GM18498 (cell line): Measurements from ENCODE around the gene MAST3.

Experiments used
- ATAC-seq: cut with Tn5 transposase; IDR thresholded peaks from one replicate; pipeline ENCODE4 v1.9.1; 2021; ENCODE audit warnings: mild to moderate bottlenecking, moderate library complexity; ENCODE audit not compliant: unreplicated experiment

The MAST3 gene

DNA sequence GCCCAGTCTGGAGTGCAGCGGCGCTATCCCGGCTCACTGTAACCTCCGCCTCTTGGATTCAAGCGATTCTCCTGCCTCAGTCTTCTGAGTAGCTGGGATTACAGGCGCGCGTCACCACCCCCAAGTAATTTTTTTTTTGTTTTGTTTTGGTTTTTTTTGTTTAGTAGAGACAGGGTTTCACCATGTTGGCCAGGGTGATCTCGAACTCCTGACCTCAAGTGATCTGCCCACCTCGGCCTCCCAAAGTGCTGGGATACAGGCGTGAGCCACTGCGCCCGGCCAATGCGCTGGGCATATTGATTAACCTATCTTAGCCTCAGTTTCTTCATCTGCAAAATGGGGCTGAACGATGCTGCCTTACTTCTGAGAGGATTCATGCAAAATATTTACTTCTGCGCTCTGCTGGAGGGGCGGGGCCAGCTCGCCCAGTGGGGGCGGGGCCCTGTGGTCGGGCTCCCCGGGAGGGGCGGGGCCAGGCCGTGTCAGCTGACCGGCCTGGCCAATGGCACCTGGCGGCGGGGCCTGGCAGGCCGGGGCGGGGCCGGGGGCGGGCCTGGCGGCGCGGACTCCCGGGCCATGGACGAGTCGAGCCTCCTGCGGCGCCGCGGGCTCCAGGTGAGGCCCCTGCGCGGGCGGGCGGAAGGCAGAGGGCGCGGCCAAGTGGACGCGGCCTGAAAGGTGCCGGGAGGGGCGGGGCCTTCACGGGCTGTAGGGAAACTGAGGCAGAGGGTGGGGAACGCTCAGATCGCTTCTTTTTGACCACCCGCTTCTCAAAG is at the start of gene MAST3:
Gene MAST3, plus strand, starts transcription at position 562 of the 776 bp plus-strand sequence. Its CDS starts 15 bp downstream, at position 577.
- ATAC-seq: peak; percentile 57

DNA sequence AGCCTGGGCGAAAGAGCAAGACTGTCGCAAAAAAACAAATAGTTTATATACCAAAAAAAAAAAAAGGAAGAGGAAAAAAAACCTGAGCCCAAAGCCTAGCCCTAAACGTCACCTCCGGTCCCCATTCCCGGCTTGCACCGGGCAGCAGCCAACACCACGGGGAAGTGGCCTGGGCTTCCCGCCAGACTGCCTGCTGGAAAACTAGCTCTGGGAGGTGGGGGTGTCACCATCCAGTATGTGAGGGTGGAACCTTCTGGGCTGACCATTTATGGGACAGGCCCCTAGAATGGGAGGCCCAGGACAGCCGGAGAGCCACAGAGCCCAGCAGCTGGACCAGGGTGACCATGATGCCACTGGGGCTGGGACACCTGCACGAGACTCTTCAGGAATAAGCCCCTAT is 48.2 kb upstream of the MAST3 start:
- ATAC-seq: no peak

DNA sequence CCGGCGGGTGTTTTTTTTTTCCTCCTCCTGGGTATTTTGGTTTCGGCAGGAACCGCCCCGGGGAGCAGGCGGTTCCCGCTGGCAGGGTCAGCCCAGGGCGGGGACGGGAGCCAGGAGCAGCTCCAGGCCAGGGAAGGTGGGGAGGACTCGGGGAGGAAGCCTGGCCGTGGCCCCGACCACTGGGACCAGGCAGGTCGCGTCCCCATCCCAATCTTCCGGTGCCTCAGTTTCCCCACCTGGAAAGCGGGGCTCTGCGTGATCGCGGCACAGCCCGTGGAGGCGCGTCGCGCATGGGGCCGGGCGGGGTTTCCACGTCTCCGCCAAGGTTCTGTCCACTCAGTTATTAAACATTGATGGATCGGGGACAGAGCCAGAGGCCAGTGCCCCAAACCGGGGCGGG is 45.7 kb upstream of the MAST3 start:
- ATAC-seq: no peak

- ATAC-seq: no peak
These were observed 43.9 kb upstream of the MAST3 start for GRCh38 chr19:18053576-18054219.

- ATAC-seq: no peak
These were observed 41.6 kb upstream of the MAST3 start for GRCh38 chr19:18055967-18056366.

GRCh38 chr19:18057557-18057956 is 40.0 kb upstream of the MAST3 start:
- ATAC-seq: no peak

GRCh38 chr19:18058208-18059009 is 39.2 kb upstream of the MAST3 start:
- no peak for ATAC-seq

GRCh38 chr19:18059297-18059696 is 38.3 kb upstream of the MAST3 start:
- ATAC-seq: no peak

DNA sequence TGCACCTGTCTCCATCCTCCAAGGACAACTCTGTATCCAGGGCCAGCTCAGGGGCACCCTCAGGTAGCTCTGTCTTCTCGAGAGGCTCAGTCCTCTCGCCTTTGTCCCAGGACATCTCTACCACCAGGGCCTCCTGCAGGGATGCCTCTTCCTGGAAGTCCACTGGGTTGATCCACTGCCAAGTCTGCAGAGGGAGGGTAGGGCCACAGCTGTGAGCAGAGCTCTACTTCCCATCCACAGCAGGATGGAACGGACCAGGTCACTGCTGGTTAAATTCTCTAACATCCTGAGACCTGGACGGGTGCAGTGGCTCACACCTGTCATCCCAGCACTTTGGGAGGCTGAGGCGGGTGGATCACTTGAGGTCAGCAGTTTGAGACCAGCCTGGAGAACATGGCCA is 37.7 kb upstream of the MAST3 start:
- ATAC-seq: no peak

- no peak for ATAC-seq
These were observed 37.1 kb upstream of the MAST3 start for GRCh38 chr19:18060472-18060871.

GRCh38 chr19:18062028-18062427 is 35.5 kb upstream of the MAST3 start:
- ATAC-seq: no peak

- no peak for ATAC-seq
These were observed 34.1 kb upstream of the MAST3 start for GRCh38 chr19:18063463-18063862.

- ATAC-seq: no peak
These were observed 32.4 kb upstream of the MAST3 start for GRCh38 chr19:18065173-18065495.

- ATAC-seq: no peak
These were observed 29.2 kb upstream of the MAST3 start for GRCh38 chr19:18068395-18068794.

- ATAC-seq: no peak
These were observed 28.2 kb upstream of the MAST3 start for GRCh38 chr19:18069383-18069782.

GRCh38 chr19:18070181-18070580 is 27.4 kb upstream of the MAST3 start:
- no peak for ATAC-seq

GRCh38 chr19:18072335-18072734 is 25.2 kb upstream of the MAST3 start:
- ATAC-seq: no peak

DNA sequence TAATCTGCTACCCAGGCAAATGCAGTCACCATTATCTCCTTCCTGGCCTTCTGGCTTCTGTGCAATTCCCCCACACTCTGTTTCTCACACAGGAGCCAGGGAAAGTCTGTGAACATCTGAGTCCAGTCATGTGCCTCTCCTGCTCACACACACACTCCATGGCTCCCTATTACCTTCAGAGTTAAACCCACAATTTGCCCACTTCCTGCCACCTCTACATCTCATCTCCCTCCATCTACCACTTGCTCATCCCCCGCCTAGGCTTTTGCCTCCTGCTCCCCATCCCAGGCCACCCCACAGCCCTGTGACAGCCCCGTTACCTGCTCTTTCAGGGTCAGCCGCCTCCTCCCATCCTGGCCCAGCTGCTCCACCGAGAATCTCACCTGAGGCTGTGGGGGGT is 24.4 kb upstream of the MAST3 start:
- no peak for ATAC-seq

GRCh38 chr19:18074192-18074591 is 23.4 kb upstream of the MAST3 start:
- no peak for ATAC-seq

DNA sequence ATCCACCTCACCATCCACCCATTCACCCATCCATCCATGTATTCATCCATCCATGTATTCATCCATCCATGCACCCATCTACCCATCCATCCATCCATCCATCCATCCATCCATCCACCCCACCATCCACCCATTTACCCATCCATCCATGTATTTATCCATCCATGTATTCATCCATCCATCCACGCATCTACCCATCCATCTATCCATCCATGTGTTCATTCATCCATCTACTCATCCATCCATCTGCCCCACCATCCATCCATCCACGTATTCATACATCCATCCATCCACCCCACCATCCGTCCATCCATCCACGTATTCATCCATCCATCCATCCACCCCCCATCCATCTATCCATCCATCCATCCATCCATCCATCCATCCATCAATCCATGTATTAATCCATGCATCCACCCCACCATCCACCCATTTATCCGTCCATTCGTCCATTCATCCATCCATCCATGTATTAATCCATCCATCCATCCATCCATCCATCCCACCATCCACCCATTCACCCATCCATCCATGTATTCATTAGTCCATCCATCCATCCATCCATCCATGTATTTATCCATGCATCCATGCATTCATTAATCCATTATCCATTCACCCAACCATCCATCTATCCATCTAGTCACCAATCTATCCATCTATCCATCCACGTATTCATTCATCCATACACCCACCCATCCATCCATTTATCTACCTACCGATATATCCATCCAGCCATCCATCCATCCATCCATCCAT is 13.5 kb upstream of the MAST3 start:
- no peak for ATAC-seq
